RWPE1 (cell line): ENCODE results near the gene PRPS2.

ENCODE experiments used
- CTCF ChIA-PET: fragments of 350-600 bp; sonication (Branson Sonifier 250); formaldehyde crosslinking; extraction: SDS; loops from one replicate; lab custom pipeline; 2021; lab: Yijun Ruan, JAX
- POLR2A ChIA-PET: fragments of 400-600 bp; formaldehyde crosslinking; extraction: SDS; loops from one replicate; lab custom pipeline; 2020; ENCODE audit warnings: antibody characterized with exemption; ENCODE audit not compliant: low non-redundant PET; lab: Yijun Ruan, JAX
- DNase-seq: peaks from one replicate; pipeline ENCODE4 v3.0.0; 2012; ENCODE audit warnings: low spot score
- H3K27ac ChIP-seq: fragments of 450-650 bp; 2 replicates; pipeline ENCODE4 v1.5.1; 2017
- TF ChIP-seq, protein P1 (sequence below): fragments of 450-650 bp; conservative IDR thresholded peaks from 2 replicates; pipeline ENCODE4 v1.5.1; 2017; ENCODE audit warnings: low read depth, mild to moderate bottlenecking

PRPS2 gene

DNA sequence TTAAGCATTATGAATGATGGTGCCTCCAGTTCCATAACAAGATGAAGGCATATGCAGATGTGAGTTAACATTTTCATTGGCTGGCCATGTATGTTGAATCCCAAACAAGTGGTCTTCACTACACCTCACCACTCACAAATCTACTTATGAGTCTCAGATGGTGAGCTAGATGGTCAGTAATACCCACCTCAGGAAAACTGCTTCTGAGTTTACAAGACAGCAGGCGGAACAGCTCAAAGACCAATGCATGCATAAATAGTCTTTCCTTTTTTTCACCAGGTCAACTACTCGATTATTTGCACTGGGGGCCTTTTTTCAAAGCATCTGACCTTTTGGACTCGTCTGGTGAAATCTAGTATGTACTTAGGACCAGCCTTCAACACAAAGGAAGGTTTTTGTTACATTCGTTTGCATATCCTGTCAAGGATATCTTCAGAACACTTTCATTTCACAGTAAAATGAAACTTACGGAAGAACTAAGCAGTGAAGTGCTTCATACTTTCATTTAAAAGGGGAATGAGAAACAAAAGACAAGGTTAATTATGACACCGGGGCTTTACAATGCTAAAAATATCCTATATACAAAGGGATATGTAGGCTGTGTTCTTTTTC lies 52.6 kb downstream of the PRPS2 start:
- DNase-seq = no peak
- CTCF ChIA-PET = no interaction called here
- TF ChIP-seq, protein P1, sequence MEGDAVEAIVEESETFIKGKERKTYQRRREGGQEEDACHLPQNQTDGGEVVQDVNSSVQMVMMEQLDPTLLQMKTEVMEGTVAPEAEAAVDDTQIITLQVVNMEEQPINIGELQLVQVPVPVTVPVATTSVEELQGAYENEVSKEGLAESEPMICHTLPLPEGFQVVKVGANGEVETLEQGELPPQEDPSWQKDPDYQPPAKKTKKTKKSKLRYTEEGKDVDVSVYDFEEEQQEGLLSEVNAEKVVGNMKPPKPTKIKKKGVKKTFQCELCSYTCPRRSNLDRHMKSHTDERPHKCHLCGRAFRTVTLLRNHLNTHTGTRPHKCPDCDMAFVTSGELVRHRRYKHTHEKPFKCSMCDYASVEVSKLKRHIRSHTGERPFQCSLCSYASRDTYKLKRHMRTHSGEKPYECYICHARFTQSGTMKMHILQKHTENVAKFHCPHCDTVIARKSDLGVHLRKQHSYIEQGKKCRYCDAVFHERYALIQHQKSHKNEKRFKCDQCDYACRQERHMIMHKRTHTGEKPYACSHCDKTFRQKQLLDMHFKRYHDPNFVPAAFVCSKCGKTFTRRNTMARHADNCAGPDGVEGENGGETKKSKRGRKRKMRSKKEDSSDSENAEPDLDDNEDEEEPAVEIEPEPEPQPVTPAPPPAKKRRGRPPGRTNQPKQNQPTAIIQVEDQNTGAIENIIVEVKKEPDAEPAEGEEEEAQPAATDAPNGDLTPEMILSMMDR = no peak
- POLR2A ChIA-PET = no interaction called here
- H3K27ac ChIP-seq = no peak overlapping the region

DNA sequence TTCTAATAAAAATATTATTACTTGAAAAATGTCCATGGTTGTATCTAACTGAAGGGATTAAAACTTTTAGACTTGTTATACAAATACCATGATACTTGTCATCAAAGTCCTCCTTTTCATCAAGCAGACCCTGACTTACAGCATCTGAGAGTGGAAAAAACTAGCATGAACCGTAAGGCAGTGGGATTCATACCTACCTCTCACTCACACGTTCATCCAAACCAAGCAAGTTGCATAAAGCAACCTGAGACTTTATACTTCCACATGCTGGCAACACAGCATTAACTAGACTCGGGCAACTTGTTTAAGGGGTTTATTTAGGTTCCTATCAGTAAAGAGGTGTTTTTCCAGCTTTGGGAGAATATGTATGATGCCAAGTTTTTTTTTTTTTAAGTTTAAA lies 53.1 kb downstream of the PRPS2 start:
- ChIA-PET POLR2A (no interaction called here), CTCF (no interaction called here)
- no peak overlapping the region for H3K27ac ChIP-seq
- TF ChIP-seq, protein P1 = no peak
- DNase-seq = no peak

DNA sequence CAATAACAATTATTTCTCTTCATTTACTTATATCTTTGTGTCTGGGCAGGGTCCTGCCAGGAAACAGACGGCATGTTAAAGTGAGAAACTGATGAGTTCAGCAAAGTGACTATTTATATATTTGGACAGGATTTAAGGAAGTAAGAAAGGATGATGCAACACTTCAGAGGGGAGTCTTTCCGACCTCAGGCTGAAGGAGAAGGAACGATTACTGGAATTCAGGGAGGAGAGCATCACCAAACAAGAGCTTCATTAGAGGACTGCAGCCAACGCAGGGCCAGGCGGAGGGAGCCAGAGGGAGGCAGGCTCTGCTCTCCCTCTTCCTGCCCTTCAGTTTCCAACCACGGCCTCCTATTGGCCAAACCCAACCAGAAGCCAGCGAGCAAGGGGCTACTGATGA lies 74.1 kb downstream of the PRPS2 start:
- DNase-seq = no peak
- TF ChIP-seq, protein P1 = no peak
- ChIA-PET POLR2A (no interaction called here), CTCF (no interaction called here)
- H3K27ac ChIP-seq = no peak overlapping the region

DNA sequence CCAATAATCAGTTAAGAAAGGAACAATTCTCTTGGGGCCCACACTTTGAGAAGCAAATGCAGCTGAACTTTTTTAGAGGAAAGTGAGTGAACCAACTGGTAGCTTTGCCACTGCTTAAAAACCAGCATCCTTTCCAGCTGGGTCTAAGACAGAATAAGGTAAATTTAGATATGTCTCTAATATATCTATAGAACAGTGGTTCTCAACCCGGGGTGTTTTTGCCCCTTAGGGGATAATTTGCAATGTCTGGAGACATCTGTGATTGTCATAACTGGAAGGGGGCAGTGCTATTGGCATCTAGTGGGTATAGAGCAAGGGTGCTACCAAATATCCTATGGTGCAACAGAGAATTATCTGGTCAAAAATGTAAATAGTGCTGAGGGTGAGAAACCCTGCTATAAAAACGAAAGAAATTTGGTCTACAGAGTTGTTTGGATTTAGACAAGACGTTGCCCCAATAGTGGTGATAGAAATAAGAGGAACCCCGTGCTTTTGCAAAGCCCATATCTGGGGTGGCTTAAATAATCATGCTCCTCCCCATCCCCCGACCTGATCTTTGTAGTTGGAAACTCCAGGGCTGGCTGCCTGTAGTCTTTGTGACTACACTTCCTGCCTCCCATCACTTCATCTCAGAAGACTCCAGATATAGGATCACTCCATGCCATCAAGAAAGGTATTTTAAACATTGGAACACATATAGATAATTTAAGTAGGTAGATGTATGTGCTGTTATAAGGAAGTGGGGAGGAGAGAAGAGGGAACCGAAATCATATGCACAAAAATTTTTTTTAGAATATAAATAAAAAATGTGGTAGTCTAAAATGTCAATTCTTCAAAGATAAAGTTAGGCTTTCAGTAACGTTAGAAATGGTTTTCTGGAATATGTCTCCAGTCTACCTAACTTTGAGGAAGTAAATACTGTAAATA lies 75.5 kb downstream of the PRPS2 start, which contains the start of gene TLR7:
TSS of gene TLR7 (plus strand) at position 622 of the 927 bp plus-strand sequence. CDS start 507 bp downstream, outside the sequence.
- TF ChIP-seq, protein P1 = no peak
- ChIA-PET CTCF (no interaction called here), POLR2A (no interaction called here)
- H3K27ac ChIP-seq = no peak within 1 kb of the TSS
- DNase-seq = no peak

DNA sequence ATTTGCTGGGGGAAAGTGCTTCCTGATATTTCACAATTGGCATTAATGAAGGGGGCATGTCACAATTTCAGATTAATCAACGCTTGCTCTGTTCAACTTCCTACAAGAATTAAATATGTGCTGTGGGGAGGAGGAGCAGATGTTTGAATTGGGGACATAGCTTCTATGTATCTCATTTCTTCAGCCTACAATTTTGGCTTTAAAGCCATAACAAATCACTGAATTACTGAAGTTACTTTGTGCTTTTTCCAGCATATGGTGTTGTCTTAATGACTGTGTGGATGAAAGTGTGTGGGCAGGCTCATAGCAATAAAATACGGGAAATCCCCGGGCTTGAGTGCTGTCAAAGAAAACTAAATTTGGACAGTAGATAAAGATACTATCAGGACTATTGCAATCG lies 76.5 kb downstream of the PRPS2 start:
- DNase-seq = no peak
- ChIA-PET POLR2A (no interaction called here), CTCF (no interaction called here)
- no peak overlapping the region for H3K27ac ChIP-seq
- TF ChIP-seq, protein P1 = no peak

DNA sequence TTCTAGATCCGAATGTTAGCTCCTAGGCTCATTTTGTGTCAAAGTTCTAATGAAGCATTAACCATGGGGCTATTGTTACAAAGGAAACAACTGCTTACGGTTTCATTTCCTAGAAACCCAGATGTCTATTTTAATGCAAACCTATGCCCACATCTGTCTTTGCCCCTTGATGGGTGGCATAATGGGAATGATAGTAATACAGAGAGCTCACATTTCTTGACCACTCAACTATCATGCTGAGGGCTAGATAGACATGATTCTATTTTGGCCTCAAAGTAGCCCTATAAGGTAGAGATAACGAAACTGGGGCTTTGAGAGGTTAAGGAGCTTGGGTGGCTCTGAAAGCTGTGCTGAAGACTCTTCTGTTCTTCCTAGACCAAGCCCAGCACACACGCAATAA lies 77.5 kb downstream of the PRPS2 start:
- ChIA-PET POLR2A (no interaction called here), CTCF (no interaction called here)
- TF ChIP-seq, protein P1 = no peak
- H3K27ac ChIP-seq = no peak overlapping the region
- no peak for DNase-seq
